ENCODE measurements around the gene TMEM202.

DNA sequence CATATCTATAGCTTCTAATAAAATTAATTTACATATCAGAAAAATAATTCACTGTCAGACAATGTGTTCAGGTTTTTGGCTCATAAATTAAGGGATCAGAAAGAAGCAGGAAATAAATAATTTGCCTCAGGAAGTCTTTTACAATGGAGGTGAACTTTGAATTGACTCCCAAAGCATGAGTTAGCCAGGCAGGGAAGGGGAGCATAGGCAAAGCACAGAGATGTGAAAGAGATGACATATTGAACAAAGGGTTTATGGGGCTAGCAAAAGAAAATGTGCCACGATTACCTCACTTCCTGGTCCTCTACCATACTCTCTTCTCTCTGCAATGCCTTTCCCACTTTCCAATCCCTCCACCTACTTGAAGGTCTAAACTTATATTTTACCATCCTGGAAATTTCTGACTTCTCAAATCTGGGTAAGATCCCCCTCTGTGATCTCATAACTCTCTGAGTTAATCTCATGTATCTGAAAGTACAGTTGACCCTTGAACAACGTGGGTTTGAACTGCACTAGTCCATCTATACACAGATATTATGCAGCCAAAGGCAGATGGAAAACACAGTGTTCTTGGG, 18.2 kb upstream of the TMEM202 start:
- TF ChIP-seq, protein P1, sequence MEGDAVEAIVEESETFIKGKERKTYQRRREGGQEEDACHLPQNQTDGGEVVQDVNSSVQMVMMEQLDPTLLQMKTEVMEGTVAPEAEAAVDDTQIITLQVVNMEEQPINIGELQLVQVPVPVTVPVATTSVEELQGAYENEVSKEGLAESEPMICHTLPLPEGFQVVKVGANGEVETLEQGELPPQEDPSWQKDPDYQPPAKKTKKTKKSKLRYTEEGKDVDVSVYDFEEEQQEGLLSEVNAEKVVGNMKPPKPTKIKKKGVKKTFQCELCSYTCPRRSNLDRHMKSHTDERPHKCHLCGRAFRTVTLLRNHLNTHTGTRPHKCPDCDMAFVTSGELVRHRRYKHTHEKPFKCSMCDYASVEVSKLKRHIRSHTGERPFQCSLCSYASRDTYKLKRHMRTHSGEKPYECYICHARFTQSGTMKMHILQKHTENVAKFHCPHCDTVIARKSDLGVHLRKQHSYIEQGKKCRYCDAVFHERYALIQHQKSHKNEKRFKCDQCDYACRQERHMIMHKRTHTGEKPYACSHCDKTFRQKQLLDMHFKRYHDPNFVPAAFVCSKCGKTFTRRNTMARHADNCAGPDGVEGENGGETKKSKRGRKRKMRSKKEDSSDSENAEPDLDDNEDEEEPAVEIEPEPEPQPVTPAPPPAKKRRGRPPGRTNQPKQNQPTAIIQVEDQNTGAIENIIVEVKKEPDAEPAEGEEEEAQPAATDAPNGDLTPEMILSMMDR (IDR thresholded peaks at IDR 0.05; ENCODE audit: low read depth, low read length, missing input control) = no peak
- TF ChIP-seq NR2F2 (IDR thresholded peaks at IDR 0.05) (no peak), TAF1 (conservative IDR thresholded peaks at IDR 0.05) (no peak)
